Measurements from ENCODE around the gene CACNA1B.
"Not testable (repeated sequence)": the region's sequence is repeated elsewhere in the genome, so short reads cannot be mapped to it uniquely, and the experiment has no call there.

CACNA1B gene

DNA sequence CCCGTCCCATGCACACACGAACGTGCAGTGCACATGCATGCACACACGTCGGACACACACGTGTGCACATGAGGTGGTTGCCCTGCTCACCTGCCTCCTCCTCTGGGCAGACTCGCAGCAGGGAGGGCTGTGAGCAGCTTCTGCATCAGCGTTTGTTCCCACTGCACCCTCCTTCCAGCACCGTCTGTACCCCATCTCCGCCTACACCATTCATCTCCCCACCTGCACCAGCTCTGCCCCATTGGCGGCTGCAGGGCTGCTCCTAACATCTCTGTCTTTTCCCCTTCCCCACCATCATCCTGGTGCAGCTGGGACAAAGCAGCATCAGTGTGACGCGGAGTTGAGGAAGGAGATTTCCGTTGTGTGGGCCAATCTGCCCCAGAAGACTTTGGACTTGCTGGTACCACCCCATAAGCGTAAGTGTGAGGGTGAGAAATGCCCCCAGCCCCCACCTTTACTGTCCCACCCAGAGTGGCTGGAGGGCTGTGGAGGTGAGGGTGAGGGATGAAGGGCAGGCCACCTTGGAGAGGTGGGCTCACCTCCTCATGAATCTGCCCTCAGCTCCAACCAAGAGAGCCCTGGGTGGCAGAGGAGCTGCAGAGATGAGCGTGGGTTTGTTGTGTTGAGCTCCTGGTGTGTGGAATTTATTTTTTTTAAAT lies 234.6 kb downstream of the CACNA1B start:
- DNase-seq (ENCODE audit: low read depth in 3 of 3, low spot score in 1 of 3): no peak

- DNase-seq (ENCODE audit: low read depth in 3 of 3, low spot score in 1 of 3): no peak
Measured at GRCh38 chr9:138112791-138113600, 235.4 kb downstream of the CACNA1B start.

- not testable (repeated sequence) for DNase-seq (ENCODE audit: low read depth in 3 of 3, low spot score in 1 of 3)
Measured at GRCh38 chr9:138113701-138114325, 236.2 kb downstream of the CACNA1B start.

DNA sequence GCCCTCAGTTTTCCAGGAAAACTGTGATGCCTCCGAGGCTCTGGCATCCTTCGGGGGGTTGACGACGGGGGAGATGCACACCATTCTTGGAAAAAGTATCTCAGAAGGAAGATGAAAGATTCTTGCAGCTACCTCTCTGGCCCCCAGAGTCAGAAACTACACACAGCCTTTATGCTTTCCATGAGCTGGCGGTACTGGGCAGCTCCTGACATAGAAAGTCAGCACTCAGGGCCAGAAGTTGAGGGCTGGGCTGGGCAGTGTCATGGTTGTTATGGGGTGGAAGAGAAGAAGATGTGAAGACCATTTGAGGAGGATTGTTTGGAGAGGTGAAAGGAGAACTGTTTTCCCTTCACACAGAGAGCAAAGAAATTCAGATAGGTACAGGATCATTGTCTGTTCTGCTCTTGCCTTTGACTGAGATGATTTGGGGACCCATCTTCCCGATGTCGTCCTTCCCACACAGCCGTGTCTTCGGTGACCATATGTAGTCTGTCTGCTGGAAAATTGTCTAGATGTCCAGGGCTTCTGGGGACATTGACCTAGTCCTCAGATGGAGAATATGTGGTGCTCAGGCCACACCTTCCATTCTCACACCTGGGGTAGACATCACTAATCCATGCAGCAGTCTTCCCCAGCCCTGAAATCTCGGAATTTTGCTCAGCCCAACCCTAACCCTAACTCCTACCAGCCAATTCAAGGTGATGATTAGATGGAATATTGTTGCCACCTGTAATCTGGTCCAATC lies 237.1 kb downstream of the CACNA1B start:
- DNase-seq (ENCODE audit: low read depth in 3 of 3, low spot score in 1 of 3): no peak

DNA sequence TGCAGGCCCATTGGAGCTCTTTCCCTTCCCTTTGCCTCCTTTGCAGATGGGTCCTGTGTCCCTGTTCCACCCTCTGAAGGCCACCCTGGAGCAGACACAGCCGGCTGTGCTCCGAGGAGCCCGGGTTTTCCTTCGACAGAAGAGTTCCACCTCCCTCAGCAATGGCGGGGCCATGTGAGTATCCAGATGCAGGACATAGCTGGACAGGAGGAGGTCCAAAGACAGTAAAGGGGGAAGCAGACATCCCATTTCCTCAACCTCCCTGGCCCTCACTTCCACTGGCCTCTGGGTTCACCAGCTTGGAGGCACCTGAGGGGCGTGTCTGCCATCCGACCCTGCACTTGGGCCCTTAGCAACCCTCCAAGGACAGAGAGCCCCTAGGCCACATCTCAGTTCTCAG lies 237.9 kb downstream of the CACNA1B start:
- no peak for DNase-seq (ENCODE audit: low read depth in 3 of 3, low spot score in 1 of 3)

GRCh38 chr9:138116521-138116920 lies 238.9 kb downstream of the CACNA1B start:
- DNase-seq (ENCODE audit: low read depth in 3 of 3, low spot score in 1 of 3): no peak

DNA sequence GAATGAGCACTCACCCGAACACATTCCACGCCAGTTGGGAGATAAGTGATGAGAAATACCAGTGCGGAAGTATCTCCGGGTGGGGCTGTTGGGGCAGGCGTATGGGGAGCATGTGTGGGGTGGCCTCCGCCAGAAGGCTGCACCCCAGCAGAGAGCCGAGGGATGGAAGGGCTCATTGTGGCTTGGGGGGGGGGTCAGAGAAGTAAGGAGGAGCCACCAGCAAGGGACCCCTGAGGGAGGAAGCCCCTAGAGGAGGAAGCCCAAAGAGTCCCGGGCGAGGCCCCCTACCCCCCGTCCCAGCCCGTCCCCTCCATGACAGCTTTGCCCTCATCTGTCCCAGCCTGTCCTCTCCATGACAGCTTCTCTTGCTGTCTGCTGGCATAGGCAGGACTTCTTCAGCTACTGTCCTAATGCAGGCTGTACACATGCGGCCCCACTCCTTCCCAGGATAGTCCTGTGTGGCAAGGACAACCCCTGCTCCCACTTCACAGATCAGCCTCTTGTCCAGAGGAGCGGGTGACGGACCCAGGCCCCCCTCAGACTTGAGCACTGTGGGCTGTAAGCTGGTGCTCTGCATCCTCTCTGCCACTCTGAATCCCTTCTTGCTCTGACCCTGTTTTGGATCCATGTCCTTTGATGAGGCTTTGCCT lies 239.6 kb downstream of the CACNA1B start:
- no peak for DNase-seq (ENCODE audit: low read depth in 3 of 3, low spot score in 1 of 3)

- no peak for DNase-seq (ENCODE audit: low read depth in 3 of 3, low spot score in 1 of 3)
Measured at GRCh38 chr9:138117836-138118235, 240.3 kb downstream of the CACNA1B start.

- DNase-seq (ENCODE audit: low read depth in 3 of 3, low spot score in 1 of 3): no peak
Measured at GRCh38 chr9:138118601-138119071, 241.1 kb downstream of the CACNA1B start.

- no peak for DNase-seq (ENCODE audit: low read depth in 3 of 3, low spot score in 1 of 3)
Measured at GRCh38 chr9:138119202-138120027, 241.8 kb downstream of the CACNA1B start.

DNA sequence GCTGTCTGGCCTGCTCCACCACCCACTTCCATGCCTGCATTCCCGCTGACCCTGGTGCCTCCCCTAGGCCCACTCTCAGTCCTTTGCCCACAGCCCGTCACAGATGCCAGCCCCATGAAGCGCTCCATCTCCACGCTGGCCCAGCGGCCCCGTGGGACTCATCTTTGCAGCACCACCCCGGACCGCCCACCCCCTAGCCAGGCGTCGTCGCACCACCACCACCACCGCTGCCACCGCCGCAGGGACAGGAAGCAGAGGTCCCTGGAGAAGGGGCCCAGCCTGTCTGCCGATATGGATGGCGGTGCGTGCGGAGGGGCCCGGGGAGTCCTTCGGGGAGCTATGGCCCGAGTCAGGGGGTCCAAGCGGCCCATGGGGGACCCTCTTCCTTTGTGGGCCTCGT lies 242.5 kb downstream of the CACNA1B start:
- DNase-seq (ENCODE audit: low read depth in 3 of 3, low spot score in 1 of 3): no peak

DNA sequence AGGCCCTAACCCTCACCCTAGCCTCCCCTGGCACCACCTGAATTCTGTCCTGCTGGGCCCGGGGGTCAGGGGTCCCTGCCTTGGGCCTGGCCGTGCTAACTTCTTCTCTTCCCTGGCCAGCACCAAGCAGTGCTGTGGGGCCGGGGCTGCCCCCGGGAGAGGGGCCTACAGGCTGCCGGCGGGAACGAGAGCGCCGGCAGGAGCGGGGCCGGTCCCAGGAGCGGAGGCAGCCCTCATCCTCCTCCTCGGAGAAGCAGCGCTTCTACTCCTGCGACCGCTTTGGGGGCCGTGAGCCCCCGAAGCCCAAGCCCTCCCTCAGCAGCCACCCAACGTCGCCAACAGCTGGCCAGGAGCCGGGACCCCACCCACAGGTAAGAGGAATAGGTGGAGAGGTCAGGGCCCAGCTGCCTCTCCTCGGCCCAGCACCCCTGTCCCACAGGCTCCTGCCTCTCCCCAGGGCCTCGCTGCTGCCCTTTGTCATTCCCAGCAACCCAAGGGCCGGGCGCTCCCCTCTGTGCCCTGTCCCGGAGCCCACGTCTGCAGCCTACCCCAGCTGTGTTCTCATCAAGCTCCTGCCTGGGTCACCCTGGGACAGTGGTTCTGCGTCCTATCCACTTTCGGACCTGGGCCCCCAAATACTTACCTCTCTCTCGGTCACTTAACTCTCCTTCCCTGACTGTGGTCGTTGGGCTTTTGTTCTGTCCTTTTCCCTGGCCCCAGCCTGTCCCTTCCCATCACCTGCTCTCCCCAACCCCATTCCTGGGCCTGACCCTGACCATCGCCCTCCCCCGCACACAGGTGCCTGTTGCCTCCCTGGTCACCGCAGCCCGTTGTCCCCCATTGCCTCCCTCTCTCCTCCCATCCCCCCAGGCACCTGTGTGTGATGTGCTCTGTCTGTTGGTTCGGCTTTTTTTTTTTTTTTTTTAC lies 243.2 kb downstream of the CACNA1B start:
- DNase-seq (ENCODE audit: low read depth in 3 of 3, low spot score in 1 of 3): no peak

GRCh38 chr9:138121438-138122050 lies 244.0 kb downstream of the CACNA1B start:
- no peak for DNase-seq (ENCODE audit: low read depth in 3 of 3, low spot score in 1 of 3)

GRCh38 chr9:138122201-138122600 lies 244.6 kb downstream of the CACNA1B start:
- DNase-seq (ENCODE audit: low read depth in 3 of 3, low spot score in 1 of 3): no peak

- no peak for DNase-seq (ENCODE audit: low read depth in 3 of 3, low spot score in 1 of 3)
Measured at GRCh38 chr9:138122676-138123075, 245.1 kb downstream of the CACNA1B start.

DNA sequence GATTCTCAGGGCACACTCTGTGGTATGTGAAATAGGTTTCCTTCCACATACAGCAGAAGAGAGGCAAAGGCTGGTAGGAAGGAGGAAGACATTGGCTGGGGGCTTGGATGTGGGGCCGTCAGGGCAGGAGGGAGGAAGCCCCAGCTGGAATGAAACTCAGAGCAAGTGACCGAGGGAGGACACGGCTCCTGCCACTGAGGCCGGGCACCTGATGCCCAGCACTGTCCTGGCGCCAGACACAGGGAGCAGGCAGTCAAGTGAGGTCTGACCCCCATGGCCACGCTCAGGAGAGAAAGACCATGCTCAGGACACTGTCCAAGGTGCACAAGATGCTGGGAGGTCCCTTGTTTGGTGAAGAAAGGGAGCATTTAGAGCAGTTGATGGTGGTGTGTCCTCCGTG lies 245.5 kb downstream of the CACNA1B start:
- no peak for DNase-seq (ENCODE audit: low read depth in 3 of 3, low spot score in 1 of 3)

- not testable (repeated sequence) for DNase-seq (ENCODE audit: low read depth in 3 of 3, low spot score in 1 of 3)
Measured at GRCh38 chr9:138126090-138126857, 248.7 kb downstream of the CACNA1B start.

Data from stimulated activated CD4-positive, alpha-beta T cell treated with anti-CD3 and anti-CD28 coated beads, TNF-alpha, amount 100 ng/mL, for 1 hour (primary cell).